ENCODE results near the gene ARAP2. TPM values are rescaled to one million over a fixed set of nuclear protein-coding genes. Genes with fewer than 3 reads are reported as not detected.

The ARAP2 gene
- total and polyA plus RNA-seq, 2 experiments from 2014 or later, result 5.9 to 22.7 TPM

DNA sequence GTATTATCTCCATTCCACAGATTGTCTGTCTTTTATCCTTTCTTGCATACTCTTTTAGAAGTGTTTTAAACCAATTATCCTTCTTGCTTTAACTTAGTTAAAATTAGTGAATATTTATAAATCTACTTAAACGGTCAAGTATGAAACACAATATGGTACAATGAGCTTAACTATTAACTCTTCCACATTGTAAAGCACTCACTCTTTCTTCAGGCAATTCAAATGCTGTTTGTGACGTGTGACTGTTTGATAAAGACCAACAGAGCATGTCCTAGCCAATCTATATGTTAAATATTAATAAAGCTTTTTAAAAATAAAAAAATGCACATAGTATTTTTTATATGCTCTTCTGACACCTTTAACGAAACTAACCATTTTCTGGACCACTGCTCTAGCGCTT is 192.7 kb downstream of the ARAP2 start:
- TF ChIP-seq CTCF (IDR thresholded peaks at IDR 0.05; ENCODE audit: poor library complexity), result no peak
- no peak for TF ChIP-seq EZH2phosphoT487 (IDR thresholded peaks at IDR 0.05; ENCODE audit: low read depth, severe bottlenecking, unreplicated experiment)
- no peaks in the 10 kb centered on the region for H3K27me3 ChIP-seq
- no peak overlapping the region for H3K4me3 ChIP-seq
- WGBS (ENCODE audit: low lambda C conversion rate, missing lambda C conversion rate), result 81% methylated on average over 4 of the region's 4 CpGs
- no peaks in the 10 kb centered on the region for H3K9me2 ChIP-seq (replicated peaks; ENCODE audit: insufficient read depth)
- H3K27ac ChIP-seq, result no peak overlapping the region
- no peaks in the 10 kb centered on the region for H3K9me3 ChIP-seq (ENCODE audit: low read depth)
- DNase-seq (ENCODE audit: low spot score), result no peak
- no peaks in the 10 kb centered on the region for H3K4me1 ChIP-seq (ENCODE audit: insufficient read depth)
- H3K4me2 ChIP-seq, result no peak overlapping the region
- H3K36me3 ChIP-seq (replicated peaks; ENCODE audit: insufficient read depth, low read depth), result no peaks in the 10 kb centered on the region
- H4K20me1 ChIP-seq (ENCODE audit: insufficient read depth, poor library complexity, severe bottlenecking), result no peaks in the 10 kb centered on the region
- no peaks in the 10 kb centered on the region for H3K79me2 ChIP-seq
- H2AFZ ChIP-seq, result no peak overlapping the region

GRCh38 chr4:36046026-36046425 is 198.3 kb downstream of the ARAP2 start:
- Histone ChIP-seq H3K36me3 (replicated peaks; ENCODE audit: insufficient read depth, low read depth) (no peaks in the 10 kb centered on the region), H3K4me2 (no peak overlapping the region), H3K9me3 (ENCODE audit: low read depth) (no peaks in the 10 kb centered on the region), H3K79me2 (no peaks in the 10 kb centered on the region), H3K9me2 (replicated peaks; ENCODE audit: insufficient read depth) (no peaks in the 10 kb centered on the region), H3K27me3 (no peaks in the 10 kb centered on the region), H3K27ac (no peak overlapping the region), H4K20me1 (ENCODE audit: insufficient read depth, poor library complexity, severe bottlenecking) (no peaks in the 10 kb centered on the region), H2AFZ (no peak overlapping the region), H3K4me1 (ENCODE audit: insufficient read depth) (no peaks in the 10 kb centered on the region), H3K4me3 (no peak overlapping the region)
- TF ChIP-seq EZH2 (IDR thresholded peaks at IDR 0.05; ENCODE audit: borderline replicate concordance), result no peak
- no peak for TF ChIP-seq EZH2phosphoT487 (IDR thresholded peaks at IDR 0.05; ENCODE audit: low read depth, severe bottlenecking, unreplicated experiment)
- TF ChIP-seq CTCF (IDR thresholded peaks at IDR 0.05; ENCODE audit: poor library complexity), result no peak
- no peak for DNase-seq (ENCODE audit: low spot score)

DNA sequence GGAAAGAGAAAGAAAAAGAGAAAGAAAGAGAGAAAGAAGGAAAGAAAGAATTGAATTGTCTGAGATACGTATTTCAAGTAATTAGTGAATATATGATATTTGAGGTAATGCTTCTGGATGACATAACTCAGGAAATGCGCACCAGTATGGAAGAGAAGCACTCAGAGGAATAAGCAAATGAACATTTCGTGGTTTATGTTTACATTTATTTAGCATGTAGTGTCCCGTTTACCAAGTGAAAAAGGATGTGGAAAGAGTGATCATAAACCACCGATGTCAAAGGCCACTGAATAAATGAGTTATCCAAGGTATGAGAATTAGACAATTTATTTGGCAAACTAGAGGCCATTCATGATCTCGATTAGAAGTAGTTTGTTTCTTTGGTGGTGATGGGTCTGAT is 200.4 kb downstream of the ARAP2 start:
- H3K4me1 ChIP-seq (ENCODE audit: insufficient read depth), result no peaks in the 10 kb centered on the region
- H3K27ac ChIP-seq, result no peak overlapping the region
- H4K20me1 ChIP-seq (ENCODE audit: insufficient read depth, poor library complexity, severe bottlenecking), result no peaks in the 10 kb centered on the region
- H3K4me2 ChIP-seq, result no peak overlapping the region
- no peak for DNase-seq (ENCODE audit: low spot score)
- no peak for TF ChIP-seq CTCF (IDR thresholded peaks at IDR 0.05; ENCODE audit: poor library complexity)
- TF ChIP-seq EZH2phosphoT487 (IDR thresholded peaks at IDR 0.05; ENCODE audit: low read depth, severe bottlenecking, unreplicated experiment), result no peak
- no peak for TF ChIP-seq EZH2 (IDR thresholded peaks at IDR 0.05; ENCODE audit: borderline replicate concordance)
- no peak overlapping the region for H3K4me3 ChIP-seq
- H3K79me2 ChIP-seq, result no peaks in the 10 kb centered on the region
- no peaks in the 10 kb centered on the region for H3K36me3 ChIP-seq (replicated peaks; ENCODE audit: insufficient read depth, low read depth)
- H3K27me3 ChIP-seq, result no peaks in the 10 kb centered on the region
- H2AFZ ChIP-seq, result no peak overlapping the region
- no peaks in the 10 kb centered on the region for H3K9me3 ChIP-seq (ENCODE audit: low read depth)
- H3K9me2 ChIP-seq (replicated peaks; ENCODE audit: insufficient read depth), result no peaks in the 10 kb centered on the region
- WGBS (ENCODE audit: low lambda C conversion rate, missing lambda C conversion rate), result 87% methylated on average over 6 of the region's 6 CpGs

GRCh38 chr4:36043241-36043640 is 201.1 kb downstream of the ARAP2 start:
- no peak for DNase-seq (ENCODE audit: low spot score)
- Histone ChIP-seq H3K27ac (no peak overlapping the region), H2AFZ (no peak overlapping the region), H4K20me1 (ENCODE audit: insufficient read depth, poor library complexity, severe bottlenecking) (no peaks in the 10 kb centered on the region), H3K4me2 (no peak overlapping the region), H3K9me2 (replicated peaks; ENCODE audit: insufficient read depth) (no peaks in the 10 kb centered on the region), H3K36me3 (replicated peaks; ENCODE audit: insufficient read depth, low read depth) (no peaks in the 10 kb centered on the region), H3K79me2 (no peaks in the 10 kb centered on the region), H3K9me3 (ENCODE audit: low read depth) (no peaks in the 10 kb centered on the region), H3K4me3 (no peak overlapping the region), H3K4me1 (ENCODE audit: insufficient read depth) (no peaks in the 10 kb centered on the region), H3K27me3 (no peaks in the 10 kb centered on the region)
- TF ChIP-seq EZH2 (IDR thresholded peaks at IDR 0.05; ENCODE audit: borderline replicate concordance) (no peak), CTCF (IDR thresholded peaks at IDR 0.05; ENCODE audit: poor library complexity) (no peak), EZH2phosphoT487 (IDR thresholded peaks at IDR 0.05; ENCODE audit: low read depth, severe bottlenecking, unreplicated experiment) (no peak)
- WGBS (ENCODE audit: low lambda C conversion rate, missing lambda C conversion rate), result 92% methylated on average over 4 of the region's 4 CpGs
